Hindlimb muscle (tissue), 1 donor: ENCODE measurements around the gene CASK. TPM values are rescaled to one million over a fixed set of nuclear protein-coding genes. Genes with fewer than 3 reads are reported as not detected.
A peak's percentile ranks its signal among the peaks of the same experiment; 100 is the strongest.
"Not testable (repeated sequence)": the region's sequence is repeated elsewhere in the genome, so short reads cannot be mapped to it uniquely, and the experiment has no call there.

Experiments used
- DNase-seq: peaks from one replicate; pipeline ENCODE4 v3.0.0-alpha.2; 2013
- polyA plus RNA-seq: library from polyadenylated mRNA; unstranded; fragments of 120-200 nt; gene quantifications from one replicate; pipeline ENCODE4 v1.2.1, GENCODE V29; 2013; ENCODE audit not compliant: insufficient read length

CASK gene
- polyA plus RNA-seq, 1 donor: 23.6 TPM

DNA sequence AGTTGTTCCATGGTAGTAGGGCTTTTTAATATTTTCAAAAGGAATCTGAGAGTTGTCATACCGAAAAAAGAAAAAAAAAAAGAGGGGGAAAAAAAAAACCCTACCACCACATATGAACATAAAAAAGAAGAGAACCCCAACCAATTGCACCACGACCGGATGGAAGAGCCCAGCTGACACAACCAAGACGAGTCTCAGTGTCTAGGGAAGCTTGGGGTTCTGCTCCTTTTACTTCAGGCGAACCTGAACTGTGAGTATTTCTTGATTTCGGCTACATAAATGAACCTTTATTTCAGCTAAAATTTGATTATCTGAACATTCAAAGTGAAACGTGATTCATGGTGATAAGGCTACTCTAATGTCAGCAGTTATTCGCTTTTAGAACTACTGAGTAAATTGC, 234.5 kb downstream of the CASK start, which contains the start of gene GPR34:
Gene GPR34 (plus strand): TSS at position 139 of the 400 bp plus-strand sequence. CDS start 6,661 bp downstream, outside the sequence.
- no peak for DNase-seq

- no peak for DNase-seq
Observed at GRCh38 chrX:41688156-41688555, 235.2 kb downstream of the CASK start.

GRCh38 chrX:41686788-41687187, 236.6 kb downstream of the CASK start:
- no peak for DNase-seq

- no peak for DNase-seq
Observed at GRCh38 chrX:41684940-41685339, 238.4 kb downstream of the CASK start.

- no peak for DNase-seq
Observed at GRCh38 chrX:41684138-41684537, 239.2 kb downstream of the CASK start.

DNA sequence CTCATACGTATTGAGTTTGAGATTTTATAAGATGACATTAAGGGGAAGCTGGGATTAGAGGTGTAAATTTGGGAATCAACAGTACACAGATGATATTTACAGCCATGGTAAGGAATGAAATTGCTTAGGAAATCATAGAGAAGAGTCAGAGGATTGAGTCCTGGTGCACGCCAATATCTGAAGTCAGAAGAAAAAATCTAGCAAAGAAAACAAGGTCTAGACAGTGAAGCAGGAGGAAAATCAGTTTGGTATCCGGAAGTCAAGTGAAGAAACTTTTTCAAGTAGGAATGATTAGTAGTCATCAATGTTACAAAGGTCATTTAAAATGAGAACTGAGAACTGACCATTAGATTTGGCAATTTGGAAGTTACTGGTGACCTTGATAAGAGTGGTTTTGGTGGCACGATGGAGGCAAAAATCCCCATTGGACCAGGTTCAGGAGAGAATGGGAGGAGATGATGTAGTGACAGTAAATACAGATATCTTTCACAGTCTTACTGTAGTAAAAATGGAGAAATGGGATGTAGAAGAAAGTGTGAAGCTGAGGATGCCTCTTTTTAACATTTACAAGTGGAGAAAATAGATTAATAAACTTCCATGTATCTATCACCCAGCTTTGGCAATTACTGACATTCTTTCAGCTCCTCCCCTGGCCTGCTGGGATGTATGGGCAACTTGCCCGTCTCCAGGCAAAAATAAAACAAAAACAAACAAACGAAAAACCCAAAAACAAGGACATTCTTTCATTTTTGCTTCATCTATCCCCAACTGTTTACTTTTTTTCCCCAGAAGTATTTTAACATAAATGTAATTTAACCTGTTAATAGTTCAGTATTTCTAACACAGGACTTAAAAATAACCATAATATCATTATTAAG, 245.9 kb downstream of the CASK start:
- no peak for DNase-seq

DNA sequence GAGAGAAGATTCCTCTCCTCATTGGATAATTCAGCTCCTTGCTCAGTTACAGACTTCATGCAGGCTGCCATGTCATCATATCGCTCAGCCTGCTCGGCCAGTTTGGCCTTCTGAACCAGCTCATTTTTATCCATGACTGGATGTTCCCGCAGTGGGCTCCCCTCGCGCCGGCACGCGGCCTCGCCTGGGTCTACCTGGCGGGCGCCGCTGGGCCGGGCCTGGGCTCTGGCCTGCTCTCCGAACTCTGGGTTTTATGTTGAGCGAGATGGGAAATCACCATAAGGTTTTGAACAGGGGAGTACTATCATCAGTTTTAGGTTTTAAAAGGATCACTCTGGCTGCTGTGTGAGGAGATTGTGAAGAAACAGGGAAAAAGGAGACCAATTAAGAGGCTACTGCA, 247.0 kb downstream of the CASK start:
- DNase-seq: not testable (repeated sequence)

DNA sequence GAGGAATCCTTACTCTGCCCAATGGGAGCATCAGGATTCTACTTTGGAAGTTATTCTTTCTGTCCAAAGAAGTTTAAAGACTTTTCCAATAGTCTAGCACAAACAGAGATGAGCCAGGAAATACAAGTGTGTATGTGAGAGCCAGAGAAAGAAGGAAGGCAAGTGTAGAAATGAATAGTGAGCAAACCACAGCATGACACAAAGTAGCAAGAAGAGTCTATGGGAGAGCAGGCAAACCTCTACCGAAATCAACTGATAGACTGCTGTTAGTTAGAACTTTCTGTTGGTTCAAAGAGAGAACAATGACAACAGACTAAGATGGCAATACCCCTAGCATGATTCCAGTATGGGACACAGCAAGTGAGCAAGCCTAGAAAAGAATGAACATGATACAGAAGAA, 250.7 kb downstream of the CASK start:
- no peak for DNase-seq

DNA sequence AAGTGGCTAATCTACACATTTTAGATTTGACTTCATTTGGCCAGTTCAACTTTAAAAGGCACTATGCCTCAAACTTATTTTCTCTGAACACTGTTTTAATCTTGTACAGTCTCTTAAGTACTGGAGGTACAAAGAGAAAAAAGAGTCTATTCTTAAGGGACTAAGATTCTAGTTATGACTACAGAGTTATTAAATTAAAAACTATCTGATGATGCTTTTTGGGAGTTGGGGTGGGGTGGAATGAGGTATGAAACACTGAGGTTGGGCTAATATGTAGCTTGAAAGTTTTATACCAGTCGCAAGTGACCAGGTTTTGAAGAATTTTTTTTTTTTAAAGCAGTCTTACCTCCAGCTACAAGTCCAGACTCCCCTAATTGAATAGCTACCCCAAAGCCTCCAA, 252.3 kb downstream of the CASK start:
- no peak for DNase-seq

DNA sequence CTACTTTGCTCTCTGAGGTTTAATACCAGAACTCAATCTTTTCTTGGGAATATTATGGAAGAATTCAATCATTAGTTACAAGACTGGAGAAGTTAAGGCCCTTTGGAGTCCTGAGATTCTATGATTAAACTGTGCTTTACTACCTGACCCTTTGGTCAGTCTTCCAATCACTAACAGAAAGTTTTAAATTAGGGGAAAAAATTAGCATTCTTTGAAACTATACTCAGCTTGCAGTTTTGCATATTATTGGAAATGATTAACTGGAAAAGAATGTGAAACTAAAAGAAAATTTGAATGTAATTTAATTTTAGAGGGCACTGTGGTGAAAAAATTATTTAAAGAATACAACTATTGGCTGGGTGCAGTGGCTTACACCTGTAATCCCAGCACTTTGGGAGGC, 253.2 kb downstream of the CASK start:
- DNase-seq: no peak

GRCh38 chrX:41667631-41668030, 255.7 kb downstream of the CASK start:
- no peak for DNase-seq

GRCh38 chrX:41666251-41666650, 257.1 kb downstream of the CASK start:
- DNase-seq: no peak

DNA sequence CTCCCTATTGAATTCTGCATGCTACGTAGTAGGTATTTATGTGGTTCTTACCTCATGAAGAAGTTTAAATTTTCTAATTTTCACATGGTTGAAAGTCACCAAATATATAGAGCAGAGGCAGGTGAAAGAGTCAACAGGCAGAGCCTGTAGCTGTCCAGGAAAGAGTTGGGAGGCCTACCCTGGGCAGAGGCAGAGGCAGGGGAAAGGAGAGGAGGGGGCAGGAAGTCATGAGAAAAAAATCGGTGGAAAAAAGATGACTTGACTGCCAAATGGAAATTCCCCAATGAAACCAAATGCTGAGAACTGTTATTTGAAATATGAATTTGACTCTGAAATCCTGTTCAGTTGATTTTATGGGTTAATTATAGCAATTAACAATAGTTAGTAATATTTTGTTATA, 257.7 kb downstream of the CASK start:
- DNase-seq: peak; percentile 17

DNA sequence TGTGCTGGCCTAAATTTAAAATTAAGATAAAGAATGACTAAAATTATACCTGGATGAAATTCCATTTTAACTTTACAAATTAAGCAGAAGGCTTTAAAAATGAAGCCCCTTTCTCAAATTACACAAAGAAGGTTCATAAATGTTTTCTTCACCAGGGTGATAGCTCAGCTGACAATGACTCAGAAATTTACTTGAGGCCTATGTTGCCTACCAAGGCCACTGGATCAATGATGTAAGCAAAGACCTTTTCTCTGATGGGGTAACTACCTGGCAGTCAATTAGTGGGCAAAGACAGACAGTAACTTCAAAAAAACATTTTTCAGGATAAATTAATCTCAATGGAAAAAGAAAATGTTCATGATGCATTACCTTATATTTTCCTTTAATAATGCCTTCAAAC, 258.4 kb downstream of the CASK start:
- no peak for DNase-seq

- DNase-seq: no peak
Observed at GRCh38 chrX:41664375-41664901, 258.9 kb downstream of the CASK start.

GRCh38 chrX:41661366-41662095, 261.8 kb downstream of the CASK start:
- no peak for DNase-seq

GRCh38 chrX:41655631-41656030, 267.7 kb downstream of the CASK start:
- no peak for DNase-seq

DNA sequence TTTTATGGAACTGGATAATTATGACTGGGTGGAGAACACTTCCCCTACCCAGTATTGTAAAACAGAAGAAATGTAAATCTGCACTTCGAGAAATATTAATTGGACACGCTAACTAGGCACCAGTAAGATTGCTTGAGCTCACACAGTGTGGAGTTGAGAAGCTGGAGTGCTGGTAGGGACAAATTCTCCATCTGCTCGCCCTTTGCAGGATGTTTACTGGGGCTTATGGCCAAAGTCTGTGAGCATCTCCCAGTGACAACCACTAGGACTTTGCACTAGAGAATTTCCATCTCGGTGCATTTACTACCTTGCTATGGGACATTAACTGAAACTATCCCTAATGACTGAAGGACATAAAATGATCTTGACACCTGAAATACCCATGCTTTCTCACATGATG, 268.3 kb downstream of the CASK start:
- no peak for DNase-seq

DNA sequence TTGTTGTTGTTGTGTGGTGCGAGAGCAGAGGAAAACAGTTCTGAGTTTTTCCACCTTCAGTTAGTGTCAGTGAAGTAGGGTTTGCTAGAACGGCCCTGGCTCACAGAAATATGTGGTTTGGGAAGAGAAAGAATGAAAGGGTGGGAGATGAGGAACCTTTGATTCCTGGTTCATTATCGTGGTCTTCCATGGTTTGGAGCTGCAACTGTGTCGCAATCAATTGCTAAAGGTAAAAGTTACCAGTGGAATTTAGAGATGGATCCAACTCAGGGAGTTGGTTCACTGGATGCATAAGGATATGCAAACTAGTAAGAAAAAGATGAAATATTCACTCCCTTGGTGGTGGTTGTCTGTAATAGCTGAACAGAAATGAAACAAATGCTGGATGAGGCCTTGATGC, 270.2 kb downstream of the CASK start:
- no peak for DNase-seq

- not testable (repeated sequence) for DNase-seq
Observed at GRCh38 chrX:41646201-41646600, 277.2 kb downstream of the CASK start.

GRCh38 chrX:41634284-41634683, 289.1 kb downstream of the CASK start:
- DNase-seq: no peak

DNA sequence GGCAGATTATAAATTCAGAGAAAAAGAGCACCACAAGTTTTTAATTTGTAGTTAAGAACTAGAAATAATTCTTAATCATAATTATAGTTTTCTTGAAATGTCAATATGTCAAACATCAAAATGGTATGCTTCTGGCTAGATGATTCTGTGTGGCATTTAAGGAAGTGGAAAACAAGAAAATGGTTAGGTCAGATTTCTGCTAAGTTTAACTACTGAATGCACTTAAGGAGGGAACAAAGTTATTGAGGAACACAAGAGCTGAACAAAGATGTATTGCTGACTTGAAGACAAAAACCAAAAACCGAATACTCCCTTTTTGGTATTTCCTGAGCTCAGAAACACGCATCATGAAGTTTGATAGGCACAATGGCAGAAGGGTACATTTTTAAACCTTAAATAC, 293.3 kb downstream of the CASK start:
- DNase-seq: no peak

- no peak for DNase-seq
Observed at GRCh38 chrX:41629539-41629938, 293.8 kb downstream of the CASK start.
